OCI-LY1 (cell line): Measurements from ENCODE around the gene CPSF4.

ENCODE experiments used
- EZH2 ChIP-seq: fragments of 200-600 bp; sonication (generic), shearing (Covaris generic); IDR thresholded peaks from 2 replicates; pipeline ENCODE4 v1.8.0; 2017; ENCODE audit warnings: borderline replicate concordance, mixed run types, mild to moderate bottlenecking, antibody characterized with exemption, low read length, moderate library complexity, mixed read lengths
- TF ChIP-seq, protein P1 (sequence below): fragments of 200-600 bp; sonication (generic), shearing (Covaris generic); IDR thresholded peaks from 2 replicates; pipeline ENCODE4 v1.5.1; 2017; ENCODE audit warnings: mild to moderate bottlenecking, antibody characterized with exemption, low read length, moderate library complexity, mixed read lengths

DNA sequence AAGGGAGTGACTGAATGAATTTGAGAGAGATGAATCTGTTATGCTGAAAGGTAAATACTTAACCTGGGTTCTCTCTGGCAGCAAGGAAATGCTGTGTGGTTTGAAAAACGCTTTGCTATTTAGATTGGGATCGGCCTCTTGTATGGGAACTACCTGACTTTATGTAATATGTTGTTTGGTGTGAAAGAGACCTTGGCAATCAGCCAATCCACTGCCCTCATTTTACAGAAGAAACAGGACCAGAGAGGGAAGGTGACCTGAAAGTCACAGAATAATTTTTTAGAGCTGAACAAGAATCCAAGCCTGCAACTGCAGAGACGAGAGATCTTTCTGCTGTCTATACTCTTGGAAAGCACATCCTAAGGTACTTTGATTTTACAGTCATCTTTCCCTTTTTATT lies 28.9 kb upstream of the CPSF4 start:
- TF ChIP-seq, protein P1, sequence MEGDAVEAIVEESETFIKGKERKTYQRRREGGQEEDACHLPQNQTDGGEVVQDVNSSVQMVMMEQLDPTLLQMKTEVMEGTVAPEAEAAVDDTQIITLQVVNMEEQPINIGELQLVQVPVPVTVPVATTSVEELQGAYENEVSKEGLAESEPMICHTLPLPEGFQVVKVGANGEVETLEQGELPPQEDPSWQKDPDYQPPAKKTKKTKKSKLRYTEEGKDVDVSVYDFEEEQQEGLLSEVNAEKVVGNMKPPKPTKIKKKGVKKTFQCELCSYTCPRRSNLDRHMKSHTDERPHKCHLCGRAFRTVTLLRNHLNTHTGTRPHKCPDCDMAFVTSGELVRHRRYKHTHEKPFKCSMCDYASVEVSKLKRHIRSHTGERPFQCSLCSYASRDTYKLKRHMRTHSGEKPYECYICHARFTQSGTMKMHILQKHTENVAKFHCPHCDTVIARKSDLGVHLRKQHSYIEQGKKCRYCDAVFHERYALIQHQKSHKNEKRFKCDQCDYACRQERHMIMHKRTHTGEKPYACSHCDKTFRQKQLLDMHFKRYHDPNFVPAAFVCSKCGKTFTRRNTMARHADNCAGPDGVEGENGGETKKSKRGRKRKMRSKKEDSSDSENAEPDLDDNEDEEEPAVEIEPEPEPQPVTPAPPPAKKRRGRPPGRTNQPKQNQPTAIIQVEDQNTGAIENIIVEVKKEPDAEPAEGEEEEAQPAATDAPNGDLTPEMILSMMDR = no peak
- TF ChIP-seq EZH2 = no peak
